Right atrium auricular region (tissue), 2 donors: Measurements from ENCODE around the gene PPP1R8. TPM values are rescaled to one million over a fixed set of nuclear protein-coding genes. Genes with fewer than 3 reads are reported as not detected.

ENCODE experiments used
- DNase-seq: peaks from one replicate; pipeline ENCODE4 v3.0.0-alpha.2; 2019; ENCODE audit warnings: low spot score
- H3K27ac ChIP-seq, 2 donors: fragments of 200-600 bp; sonication (generic); 1 replicate in 1 of 2; 2 replicates in 1 of 2; pipeline ENCODE4 v1.5.1; 2016 to 2019
- H3K27me3 ChIP-seq, 2 donors: fragments of 200-600 bp; sonication (generic); one replicate each; pipeline versions ENCODE4 v1.5.1 to v1.6.0; 2017 to 2019
- H3K36me3 ChIP-seq: fragments of 200-600 bp; sonication (generic); one replicate; pipeline ENCODE4 v1.5.1; 2016
- H3K4me1 ChIP-seq, 2 donors: fragments of 200-600 bp; sonication (generic); one replicate each; pipeline versions ENCODE4 v1.5.1 to v1.6.0; 2017 to 2019
- H3K4me3 ChIP-seq, 2 donors: fragments of 200-600 bp; sonication (generic); 1 replicate in 1 of 2; 2 replicates in 1 of 2; pipeline ENCODE4 v1.5.1; 2017 to 2019; ENCODE audit warnings: mild to moderate bottlenecking in 1 of 2, moderate library complexity in 1 of 2
- H3K9me3 ChIP-seq, 2 donors: fragments of 200-600 bp; sonication (generic); one replicate each; pipeline ENCODE4 v1.5.1; 2019
- CTCF ChIP-seq, 2 donors: fragments of 200-600 bp; sonication (generic); IDR thresholded peaks; one replicate each; pipeline ENCODE4 v1.5.1; 2019; ENCODE audit warnings: antibody characterized with exemption in 2 of 2
- total RNA-seq, 2 donors: library from RNA; depleted of rRNA; stranded (reverse); fragments of >200 nt; gene quantifications; one replicate each; pipeline ENCODE4 v1.1.0, GENCODE V29; 2016

Gene PPP1R8
- total RNA-seq, 2 donors from 2014 or later, result 17.9 to 23.9 TPM

- Histone ChIP-seq H3K27me3 (no peaks in the 10 kb centered on the region), H3K4me1 (peaks cover 0 to 13% of the 10 kb centered on the region in 2 donors), H3K4me3 (peak within 1 kb of the TSS; percentile 53 to 68), H3K9me3 (no peaks in the 10 kb centered on the region), H3K36me3 (no peaks in the 10 kb centered on the region), H3K27ac (peak within 1 kb of the TSS; percentile 41 to 70)
- TF ChIP-seq CTCF (IDR thresholded peaks at IDR 0.05), result no peak
- no peak for DNase-seq
Measured at GRCh38 chr1:27872059-27872801, 41.6 kb downstream of the PPP1R8 start, which contains the start of gene THEMIS2. THEMIS2 (plus strand) TSS chr1:27872544; CDS start chr1:27872572, 28 bp downstream.

DNA sequence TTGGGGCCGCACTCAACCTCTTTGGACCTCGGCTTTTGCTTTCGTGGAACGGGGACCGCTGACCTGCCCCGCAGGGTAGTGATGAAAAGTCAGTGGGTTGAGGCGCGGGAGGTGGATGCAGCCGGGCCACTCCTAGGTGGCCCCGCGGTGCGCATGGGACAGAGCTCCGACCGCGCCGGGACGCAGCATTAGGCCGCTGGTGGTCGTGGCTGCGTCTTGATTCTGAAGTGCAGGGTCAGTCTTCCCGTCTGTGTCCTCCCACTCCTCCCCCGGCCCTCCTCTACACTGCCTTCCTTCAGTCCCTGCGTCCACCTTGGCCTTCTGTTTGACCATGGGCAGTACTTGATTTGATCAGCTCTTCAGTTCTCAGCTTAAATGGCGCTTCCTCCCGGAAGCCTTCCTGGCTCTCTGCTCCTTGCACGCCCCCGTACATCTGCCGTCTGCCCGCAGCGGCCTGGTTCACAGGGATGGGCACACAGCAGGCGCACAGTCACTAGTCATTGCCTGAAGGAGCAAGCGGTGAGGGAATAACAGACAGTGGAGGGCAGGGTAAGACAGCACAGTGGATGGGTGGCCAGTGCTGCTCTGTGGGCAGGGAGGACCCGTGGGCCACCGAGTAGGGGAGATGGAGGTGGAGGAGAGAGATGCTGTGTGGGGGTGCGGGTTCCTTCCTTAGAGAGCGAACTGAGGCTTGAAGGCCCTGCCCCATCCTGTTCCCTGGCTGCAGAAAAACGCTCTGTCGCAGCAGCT is 42.4 kb downstream of the PPP1R8 start:
- H3K9me3 ChIP-seq, result no peaks in the 10 kb centered on the region
- no peaks in the 10 kb centered on the region for H3K27me3 ChIP-seq
- no peak for TF ChIP-seq CTCF (IDR thresholded peaks at IDR 0.05)
- no peak for DNase-seq
- peak overlapping the region; percentile 53 to 68 for H3K4me3 ChIP-seq
- H3K36me3 ChIP-seq, result no peaks in the 10 kb centered on the region
- H3K27ac ChIP-seq, result peak overlapping the region; percentile 41 to 70
- H3K4me1 ChIP-seq, result peaks cover 0 to 13% of the 10 kb centered on the region in 2 donors

GRCh38 chr1:27873671-27874384 is 43.2 kb downstream of the PPP1R8 start:
- no peaks in the 10 kb centered on the region for H3K36me3 ChIP-seq
- peak overlapping the region; percentile 53 to 68 for H3K4me3 ChIP-seq
- H3K4me1 ChIP-seq, result peaks cover 0 to 13% of the 10 kb centered on the region in 2 donors
- DNase-seq, result no peak
- no peaks in the 10 kb centered on the region for H3K27me3 ChIP-seq
- H3K27ac ChIP-seq, result peak overlapping the region; percentile 48 to 70
- H3K9me3 ChIP-seq, result no peaks in the 10 kb centered on the region
- no peak for TF ChIP-seq CTCF (IDR thresholded peaks at IDR 0.05)

- Histone ChIP-seq H3K27ac (no peak overlapping the region), H3K4me1 (peaks cover 0 to 13% of the 10 kb centered on the region in 2 donors), H3K36me3 (no peaks in the 10 kb centered on the region), H3K9me3 (no peaks in the 10 kb centered on the region), H3K4me3 (no peak overlapping the region), H3K27me3 (no peaks in the 10 kb centered on the region)
- no peak for TF ChIP-seq CTCF (IDR thresholded peaks at IDR 0.05)
- no peak for DNase-seq
Measured at GRCh38 chr1:27876341-27877114, 45.9 kb downstream of the PPP1R8 start.

- no peak for TF ChIP-seq CTCF (IDR thresholded peaks at IDR 0.05)
- H3K27ac ChIP-seq, result no peak overlapping the region
Measured at GRCh38 chr1:27877115-27877416, 46.5 kb downstream of the PPP1R8 start.

More at GRCh38 chr1:27877115-27877416, 46.5 kb downstream of the PPP1R8 start:
- H3K27me3 ChIP-seq, result no peaks in the 10 kb centered on the region
- peaks cover 0 to 10% of the 10 kb centered on the region in 2 donors for H3K4me1 ChIP-seq
- H3K36me3 ChIP-seq, result no peaks in the 10 kb centered on the region
- no peaks in the 10 kb centered on the region for H3K9me3 ChIP-seq
- DNase-seq, result no peak
- no peak overlapping the region for H3K4me3 ChIP-seq
